GM12878 (cell line): ENCODE data around the gene SMIM13. TPM values are rescaled to one million over a fixed set of nuclear protein-coding genes. Genes with fewer than 3 reads are reported as not detected.

Source experiments
- ATAC-seq: fragments of 200-7000 bp; cut with Tn5 transposase; 3 replicates; pipeline ENCODE4 v1.9.1; 2020; ENCODE audit warnings: mild to moderate bottlenecking, moderate library complexity
- BruUV-seq: library from RNA; stranded (reverse); fragments of 400-500 nt; replicated peaks from 2 replicates; lab custom pipeline; 2021; lab: Mats Ljungman, UMichigan
- CTCF ChIA-PET: fragments of 300-600 bp; sonication (Branson Sonifier 250); formaldehyde crosslinking; extraction: SDS; loops from one replicate; lab custom pipeline; 2021; ENCODE audit warnings: inconsistent platforms; lab: Yijun Ruan, JAX
- POLR2A ChIA-PET: fragments of 350-600 bp; formaldehyde crosslinking; extraction: SDS; loops from one replicate; lab custom pipeline; 2021; ENCODE audit warnings: inconsistent platforms; lab: Charles Lee
- RAD21 ChIA-PET: fragments of 300-600 bp; sonication (Branson Sonifier 250); formaldehyde crosslinking; loops from one replicate; lab custom pipeline; 2023; ENCODE audit warnings: antibody characterized with exemption; ENCODE audit not compliant: unreplicated experiment; lab: Charles Lee
- SMC1A ChIA-PET: fragments of 300-600 bp; sonication (Branson Sonifier 250); formaldehyde crosslinking; loops from one replicate; lab custom pipeline; 2023; ENCODE audit not compliant: unreplicated experiment, uncharacterized antibody; lab: Charles Lee
- DNase-seq: peaks from one replicate; pipeline ENCODE4 v3.0.0-alpha.2; 2011; ENCODE audit warnings: low read depth, low spot score
- FAIRE-seq: peaks from 3 replicates; lab custom pipeline; 2011; peaks lifted over from hg19 to GRCh38; lab: Jason Lieb, UNC
- H2AFZ ChIP-seq: 2 replicates; pipeline ENCODE4 v1.6.0; 2011; ENCODE audit warnings: low read depth, low read length, control low read depth; ENCODE audit not compliant: control insufficient read depth
- H3K27ac ChIP-seq: 2 replicates; pipeline ENCODE4 v1.5.1; 2011; ENCODE audit warnings: control low read depth; ENCODE audit not compliant: control insufficient read depth, insufficient read depth
- H3K27me3 ChIP-seq, 2 experiments: replicated peaks in 1 of 2; 2 replicates each; pipeline versions ENCODE4 v1.6.0 to v1.6.1; 2011; ENCODE audit warnings: low read length in 1 of 2; ENCODE audit not compliant: control insufficient read depth in 2 of 2, insufficient read depth in 2 of 2
- H3K36me3 ChIP-seq, 2 experiments: 2 replicates each; pipeline ENCODE4 v1.5.1; 2011; ENCODE audit warnings: low read length in 1 of 2; ENCODE audit not compliant: control insufficient read depth in 2 of 2, insufficient read depth in 2 of 2
- H3K4me1 ChIP-seq: 2 replicates; pipeline ENCODE4 v1.6.1; 2011; ENCODE audit warnings: mild to moderate bottlenecking, low read length, moderate library complexity, mixed read lengths; ENCODE audit not compliant: control insufficient read depth, insufficient read depth
- H3K4me2 ChIP-seq: 2 replicates; pipeline ENCODE4 v1.6.0; 2011; ENCODE audit warnings: control low read depth; ENCODE audit not compliant: control insufficient read depth, insufficient read depth
- H3K4me3 ChIP-seq: fragments of 200-600 bp; sonication (generic); 2 replicates; pipeline ENCODE4 v1.5.1; 2016
- H3K79me2 ChIP-seq: 2 replicates; pipeline ENCODE4 v1.6.0; 2011; ENCODE audit warnings: low read length; ENCODE audit not compliant: control insufficient read depth, insufficient read depth
- H3K9ac ChIP-seq: 2 replicates; pipeline ENCODE4 v1.8.0; 2011; ENCODE audit warnings: low read length, control low read depth, mixed read lengths; ENCODE audit not compliant: control insufficient read depth, insufficient read depth
- H3K9me3 ChIP-seq: replicated peaks from 3 replicates; pipeline ENCODE4 v1.5.1; 2011; ENCODE audit warnings: mild to moderate bottlenecking, low read length; ENCODE audit not compliant: control insufficient read depth, insufficient read depth
- H4K20me1 ChIP-seq: 2 replicates; pipeline ENCODE4 v1.6.0; 2011; ENCODE audit not compliant: control insufficient read depth, insufficient read depth
- CUX1 ChIP-seq: IDR thresholded peaks from 2 replicates; pipeline ENCODE4 v1.6.1; 2012; ENCODE audit warnings: improper control_type of control experiment, low read depth, low read length; ENCODE audit not compliant: insufficient replicate concordance
- E2F8 ChIP-seq: fragments of 450-650 bp; IDR thresholded peaks from 2 replicates; pipeline ENCODE4 v1.6.1; 2018; ENCODE audit warnings: mild to moderate bottlenecking, low read depth, moderate library complexity; ENCODE audit not compliant: partially characterized antibody
- ETV6 ChIP-seq, 2 experiments: fragments of 450-650 bp in 1 of 2; IDR thresholded peaks in 1 of 2; conservative IDR thresholded peaks in 1 of 2; 2 replicates each; pipeline ENCODE4 v1.6.1; 2014; ENCODE audit warnings: antibody characterized with exemption in 1 of 2, borderline replicate concordance in 1 of 2, low read depth in 1 of 2, mild to moderate bottlenecking in 1 of 2, moderate library complexity in 1 of 2
- NRF1 ChIP-seq: conservative IDR thresholded peaks from 2 replicates; pipeline ENCODE4 v1.6.1; 2011; ENCODE audit warnings: mild to moderate bottlenecking, low read depth, low read length, improper control_type of control experiment
- RB1 ChIP-seq: fragments of 450-650 bp; formaldehyde crosslinking; IDR thresholded peaks from 2 replicates; pipeline ENCODE4 v1.6.1; 2017; ENCODE audit warnings: mild to moderate bottlenecking, borderline replicate concordance
- SMAD5 ChIP-seq: IDR thresholded peaks from 2 replicates; pipeline ENCODE4 v1.6.1; 2016; ENCODE audit warnings: antibody characterized with exemption, low read depth
- SRF ChIP-seq, 2 experiments: IDR thresholded peaks; 2 replicates each; pipeline ENCODE4 v1.6.1; 2011; ENCODE audit warnings: low read depth in 2 of 2, low read length in 2 of 2, mild to moderate bottlenecking in 1 of 2, moderate library complexity in 1 of 2
- USF2 ChIP-seq: IDR thresholded peaks from 2 replicates; pipeline ENCODE4 v1.6.1; 2011; ENCODE audit warnings: low read depth, low read length, improper control_type of control experiment, borderline replicate concordance
- ZNF207 ChIP-seq: fragments of 450-650 bp; IDR thresholded peaks from 2 replicates; pipeline ENCODE4 v1.6.1; 2014; ENCODE audit warnings: antibody characterized with exemption, mild to moderate bottlenecking, borderline replicate concordance
- ZNF687 ChIP-seq: fragments of 450-650 bp; IDR thresholded peaks from 2 replicates; pipeline ENCODE4 v1.6.1; 2017; ENCODE audit warnings: mild to moderate bottlenecking, moderate library complexity
- WGBS: methylation state at CpG from one replicate; pipeline ENCODE4 v1.1.6; 2016; ENCODE audit warnings: low lambda C conversion rate; ENCODE audit not compliant: insufficient replicate concordance, insufficient coverage; ENCODE audit errors: missing lambda C conversion rate; 5-methylcytosine and 5-hydroxymethylcytosine counted together
- in situ Hi-C: fragments of 300-500 bp; cut with MboI; formaldehyde crosslinking; loops from 9 replicates; pipeline ENCODE4 v1.14.3; 2018; ENCODE audit warnings: mixed read lengths
- intact Hi-C: fragments of 100-400 bp; cut with micrococcal nuclease; formaldehyde crosslinking; loops from one replicate; pipeline ENCODE4 v1.14.2; 2022; ENCODE audit not compliant: unreplicated experiment
- polyA plus RNA-seq, 11 experiments: library from polyadenylated mRNA; depleted of rRNA in 4 of 11; unstranded in 6 of 11; stranded (reverse) in 5 of 11; fragments of >200 nt; fragmentation: Nextera tagmentation in 4 of 11; fragmentation: Illumina TruSeq in 1 of 11; extraction: Ambion mirVana in 4 of 11; extraction: Trizol in 1 of 11; gene quantifications; 1 replicate in 1 of 11; 2 replicates in 10 of 11; pipeline versions ENCODE4 v1.2.1 to v1.2.3, GENCODE V29; 2011 to 2016; ENCODE audit warnings: inconsistent platforms in 2 of 11, missing spikeins in 2 of 11, low read depth in 1 of 11
- total RNA-seq, 4 experiments: library from RNA; depleted of rRNA in 3 of 4; stranded (reverse); fragments of >200 nt in 3 of 4; fragmentation: Illumina TruSeq in 1 of 4; extraction: Trizol in 1 of 4; gene quantifications; 2 replicates each; pipeline versions ENCODE4 v1.2.1 to v1.2.3, GENCODE V29; 2013 to 2021

Gene SMIM13
- total and polyA plus RNA-seq, 10 of the 15 experiments (the other 5 are each of a cell fraction or from before 2014, with no cell fraction given) = 2.0 to 8.5 (median 4.7) TPM

GRCh38 chr6:11121851-11122250 lies 28.2 kb downstream of the SMIM13 start:
- 95% methylated on average over 2 of the region's 2 CpGs for WGBS
- FAIRE-seq = no peak
- in situ Hi-C loops (no loop called here), intact Hi-C loops (no loop called here)
- no peak overlapping the region for H3K4me3 ChIP-seq
- H3K9me3 ChIP-seq = no peaks in the 10 kb centered on the region
- no peaks in the 10 kb centered on the region for H3K4me1 ChIP-seq
- SMC1A ChIA-PET = no interaction called here
- no peak overlapping the region for H3K27ac ChIP-seq
- H2AFZ ChIP-seq = no peak overlapping the region
- no TSS peak for BruUV-seq
- no peaks in the 10 kb centered on the region for H4K20me1 ChIP-seq
- no peaks in the 10 kb centered on the region for H3K27me3 ChIP-seq
- no peak overlapping the region for H3K4me2 ChIP-seq
- ATAC-seq = no peak
- CTCF ChIA-PET = interaction anchor here (1.0 kb wide), 1 partner anchor 374 kb away, joined by 4 read pairs; no protein-coding TSS in a partner anchor
- POLR2A ChIA-PET = no interaction called here
- no peak overlapping the region for H3K9ac ChIP-seq
- H3K79me2 ChIP-seq = peaks cover 12% of the 10 kb centered on the region
- RAD21 ChIA-PET = no interaction called here
- no peaks in the 10 kb centered on the region for H3K36me3 ChIP-seq
- DNase-seq = no peak
- TF ChIP-seq USF2 (no peak), RB1 (no peak), ZNF207 (no peak), SRF (IDR thresholded peaks at IDR 0.05; ENCODE audit: low read depth in 2 of 2, low read length in 2 of 2) (no peak), SMAD5 (no peak), ETV6 (conservative IDR thresholded peaks at IDR 0.05 in 1 of 2, IDR thresholded peaks at IDR 0.05 in 1 of 2; ENCODE audit: borderline replicate concordance in 1 of 2, low read depth in 1 of 2) (no peak), CUX1 (no peak), ZNF687 (no peak), E2F8 (no peak), NRF1 (no peak)
